GM21367 (cell line): ENCODE results near the gene DENND1A.
"Not testable (repeated sequence)": the region's sequence is repeated elsewhere in the genome, so short reads cannot be mapped to it uniquely, and the experiment has no call there.

Experiments used
- ATAC-seq: cut with Tn5 transposase; IDR thresholded peaks from one replicate; pipeline ENCODE4 v1.9.1; 2021; ENCODE audit not compliant: unreplicated experiment

DENND1A gene

DNA sequence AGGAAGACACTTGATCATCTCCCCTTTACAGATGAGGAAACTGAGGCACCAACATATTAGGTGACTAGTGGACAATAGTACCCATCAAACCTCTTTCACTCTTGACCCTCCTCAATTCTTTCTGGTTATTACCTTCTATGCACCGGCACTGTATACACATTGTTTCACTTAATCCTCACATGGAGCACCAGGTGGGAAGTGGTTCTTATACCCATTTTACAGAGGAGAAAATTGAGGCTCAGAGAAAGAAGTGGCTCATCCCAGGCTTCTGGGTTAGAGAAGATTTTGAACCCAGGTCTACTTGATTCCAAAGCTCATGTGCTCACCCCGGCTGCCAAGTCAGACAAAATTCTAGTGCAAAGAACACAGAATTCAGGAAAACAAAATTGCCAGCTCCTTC is 17.4 kb upstream of the DENND1A start:
- no peak for ATAC-seq

DNA sequence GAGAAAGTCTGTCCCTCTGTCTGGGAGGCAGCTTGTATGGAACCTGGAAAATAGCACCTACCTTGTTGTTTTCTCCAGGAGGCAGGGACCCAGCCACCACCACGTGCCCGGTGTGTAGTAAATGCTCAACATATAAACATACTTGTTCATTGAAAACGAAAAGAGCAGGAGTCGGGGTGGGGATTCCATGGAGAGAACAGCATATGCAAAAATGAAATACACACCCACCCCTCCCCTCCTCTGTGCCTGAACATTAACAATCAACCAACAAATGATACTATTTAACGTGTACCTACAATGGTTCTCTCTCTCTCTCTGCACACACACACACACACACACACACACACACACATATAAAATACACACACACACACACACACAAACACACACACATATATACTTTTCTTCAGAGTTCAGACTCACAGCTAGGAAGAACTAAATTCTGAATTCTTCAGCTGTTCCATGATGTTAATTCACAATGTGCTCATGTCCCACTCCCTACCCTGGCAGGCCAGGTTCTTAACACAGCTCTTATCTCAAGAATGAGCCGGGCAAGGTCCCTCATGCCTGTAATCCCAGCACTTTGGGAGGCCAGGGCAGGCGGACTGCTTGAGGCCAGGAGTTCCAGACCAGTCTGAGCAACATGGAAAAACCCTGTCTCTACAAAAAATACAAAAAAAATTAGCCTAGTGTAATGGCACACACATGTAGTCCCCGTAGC is 16.3 kb upstream of the DENND1A start:
- no peak for ATAC-seq

GRCh38 chr9:123945532-123945931 is 15.6 kb upstream of the DENND1A start:
- ATAC-seq: no peak

DNA sequence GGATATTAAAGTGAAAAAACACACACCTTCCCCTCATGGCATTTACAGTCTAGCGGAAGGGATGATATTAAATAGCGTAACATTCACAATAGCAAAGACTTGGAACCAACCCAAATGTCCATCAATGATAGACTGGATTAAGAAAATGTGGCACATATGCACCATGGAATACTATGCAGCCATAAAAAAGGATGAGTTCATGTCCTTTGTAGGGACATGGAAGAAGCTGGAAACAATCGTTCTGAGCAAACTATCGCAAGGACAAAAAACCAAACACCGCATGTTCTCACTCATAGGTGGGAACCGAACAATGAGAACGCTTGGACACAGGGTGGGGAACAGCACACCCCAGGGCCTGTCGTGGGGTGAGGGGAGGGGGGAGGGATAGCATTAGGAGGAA is 14.5 kb upstream of the DENND1A start:
- ATAC-seq: not testable (repeated sequence)

DNA sequence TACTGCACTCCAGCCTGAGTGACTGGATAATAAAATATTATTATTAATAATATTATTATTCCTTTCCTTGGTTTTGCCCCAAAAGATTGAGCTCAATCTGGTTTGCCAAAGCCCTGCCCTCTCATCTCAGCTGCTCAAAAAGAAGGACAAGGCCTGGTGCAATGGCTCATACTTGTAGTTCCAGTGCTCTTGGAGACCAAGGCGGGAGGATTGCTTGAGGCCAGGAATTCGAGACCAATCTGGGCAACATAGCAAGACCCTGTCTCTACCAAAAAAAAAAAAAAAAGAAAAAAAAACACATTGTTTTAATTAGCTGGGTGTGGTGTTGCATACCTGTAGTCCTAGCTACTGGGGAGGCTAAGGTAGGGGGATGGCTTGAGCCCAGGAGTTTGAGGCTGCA is 13.7 kb upstream of the DENND1A start:
- no peak for ATAC-seq

GRCh38 chr9:123942542-123942941 is 12.6 kb upstream of the DENND1A start:
- ATAC-seq: no peak

GRCh38 chr9:123941524-123942070 is 11.7 kb upstream of the DENND1A start:
- no peak for ATAC-seq

DNA sequence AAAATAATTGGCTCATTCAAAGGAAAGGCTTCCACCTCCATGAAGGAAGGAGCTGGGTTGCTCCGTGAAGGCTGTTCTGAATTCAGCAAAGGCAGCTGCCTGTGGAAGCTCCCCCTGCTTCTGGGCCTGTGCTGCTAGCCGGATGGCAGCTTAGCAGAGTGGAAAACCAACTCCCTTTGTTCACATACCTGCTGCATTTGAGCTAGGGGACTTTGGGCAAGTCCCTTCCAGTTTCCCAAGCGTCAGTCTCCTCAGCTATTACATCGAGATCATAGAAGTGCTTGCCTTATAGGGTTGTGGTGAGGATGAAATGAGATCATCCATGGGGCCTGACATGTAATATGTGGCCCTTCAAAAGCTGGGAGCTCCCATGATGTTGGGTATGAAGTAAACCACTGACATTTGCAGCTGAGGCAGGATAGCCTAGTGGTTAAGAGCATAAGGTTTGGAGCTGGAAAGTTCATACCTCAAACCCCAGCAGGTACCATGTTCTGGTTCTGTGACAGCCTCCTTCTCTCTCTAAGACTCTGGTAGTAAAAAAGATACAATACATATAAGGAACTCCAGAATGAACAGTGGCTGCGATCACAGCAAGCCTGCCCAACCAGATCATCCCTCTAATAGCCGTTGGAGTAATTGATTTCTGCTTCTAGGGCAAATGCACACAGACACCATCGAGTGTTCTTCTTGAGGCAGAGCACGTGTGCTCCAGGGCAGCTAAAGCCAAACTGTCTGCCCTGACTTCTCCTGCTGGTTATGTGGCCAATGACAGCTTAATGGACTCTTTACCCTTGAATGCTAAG is 11.0 kb upstream of the DENND1A start:
- no peak for ATAC-seq

DNA sequence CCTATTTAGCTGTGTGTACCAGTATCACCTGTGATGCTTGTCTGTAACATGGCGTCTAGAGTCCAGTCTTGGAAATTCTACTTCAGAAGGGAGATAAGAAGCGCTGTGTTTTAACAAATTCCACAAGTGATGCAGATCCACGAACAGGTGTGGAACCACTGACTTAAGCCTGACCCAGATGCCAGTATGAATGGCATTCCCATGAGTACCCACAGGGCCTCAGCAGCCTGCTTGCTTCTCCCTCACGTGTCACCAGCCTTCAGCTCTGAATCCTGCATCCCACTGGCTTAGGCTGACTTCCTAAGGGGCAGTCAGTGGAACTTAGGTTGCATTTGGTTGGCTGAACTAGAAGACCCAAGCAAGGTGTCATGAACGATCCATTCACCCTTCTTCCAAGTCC is 8.5 kb upstream of the DENND1A start:
- no peak for ATAC-seq

GRCh38 chr9:123936575-123936974 is 6.6 kb upstream of the DENND1A start:
- ATAC-seq: not testable (repeated sequence)

GRCh38 chr9:123933440-123934212 is 3.7 kb upstream of the DENND1A start:
- ATAC-seq: no peak

DNA sequence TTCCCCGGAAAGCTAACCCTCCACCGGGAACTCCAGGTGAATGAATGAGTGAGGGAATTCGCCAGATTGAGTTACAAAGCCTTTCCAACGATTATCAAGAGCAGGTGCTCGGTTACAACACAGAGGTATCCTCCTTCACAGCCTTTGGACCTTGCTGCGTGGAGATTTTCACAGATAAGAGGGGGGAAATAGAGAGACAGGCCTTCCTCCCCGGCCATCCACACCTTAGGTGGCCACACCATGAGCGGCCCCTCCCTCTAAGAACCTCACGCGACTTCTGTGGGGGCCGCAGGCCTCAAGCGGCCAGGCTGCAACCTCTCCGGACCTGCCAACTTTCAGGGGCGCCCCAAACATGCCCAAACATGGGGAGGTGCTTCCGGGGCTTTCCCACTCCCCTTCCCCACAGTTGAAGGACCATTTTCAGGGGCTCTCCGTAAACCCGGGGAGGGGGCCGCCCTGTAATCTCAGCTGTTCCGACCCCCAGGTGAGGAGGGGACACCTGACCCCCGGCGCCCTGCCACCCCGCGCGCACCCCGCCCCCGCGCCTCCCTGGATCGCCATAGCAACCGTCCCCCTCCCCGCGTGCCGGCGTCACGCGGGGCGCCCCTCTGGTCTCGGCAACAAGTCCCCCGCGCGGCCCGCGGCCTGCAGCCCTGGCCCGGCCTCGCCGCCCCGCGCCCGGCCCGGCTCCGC is 603 bp downstream of the DENND1A start:
- ATAC-seq: peak; percentile 22

DNA sequence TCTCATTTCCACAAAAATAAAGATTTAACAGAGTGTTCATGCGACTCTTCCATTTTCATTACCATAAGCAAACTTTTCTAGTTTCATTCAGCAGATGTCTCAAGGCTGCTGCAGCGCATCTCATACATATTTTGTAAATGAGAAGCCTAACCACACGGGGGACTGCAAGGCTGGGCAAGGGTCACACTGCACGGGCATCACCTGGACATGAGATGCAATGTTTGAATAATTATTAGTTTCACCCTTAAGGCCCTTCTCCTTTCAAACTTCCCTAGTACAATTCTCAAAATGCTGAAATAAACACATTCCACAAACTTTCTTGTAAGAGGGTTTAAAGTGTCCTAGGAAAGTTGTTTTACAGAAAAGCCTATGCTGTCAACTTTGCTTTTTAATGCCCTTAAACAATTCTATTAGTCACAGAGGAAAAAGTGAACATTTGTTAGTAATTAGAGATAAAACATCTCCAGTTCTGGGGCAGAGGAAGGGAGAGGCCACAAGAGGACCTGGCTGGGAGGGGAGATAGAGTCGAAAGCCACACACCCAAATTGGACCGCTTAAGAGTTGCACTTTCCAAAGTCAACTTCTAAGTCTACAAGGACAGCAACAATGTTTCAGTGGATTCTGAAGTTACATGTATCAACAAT is 1.3 kb downstream of the DENND1A start:
- ATAC-seq: no peak

GRCh38 chr9:123927625-123928532 is 2.0 kb downstream of the DENND1A start:
- ATAC-seq: no peak

GRCh38 chr9:123926941-123927340 is 3.0 kb downstream of the DENND1A start:
- no peak for ATAC-seq

- ATAC-seq: no peak
These were observed 4.1 kb downstream of the DENND1A start for GRCh38 chr9:123925819-123926218.

DNA sequence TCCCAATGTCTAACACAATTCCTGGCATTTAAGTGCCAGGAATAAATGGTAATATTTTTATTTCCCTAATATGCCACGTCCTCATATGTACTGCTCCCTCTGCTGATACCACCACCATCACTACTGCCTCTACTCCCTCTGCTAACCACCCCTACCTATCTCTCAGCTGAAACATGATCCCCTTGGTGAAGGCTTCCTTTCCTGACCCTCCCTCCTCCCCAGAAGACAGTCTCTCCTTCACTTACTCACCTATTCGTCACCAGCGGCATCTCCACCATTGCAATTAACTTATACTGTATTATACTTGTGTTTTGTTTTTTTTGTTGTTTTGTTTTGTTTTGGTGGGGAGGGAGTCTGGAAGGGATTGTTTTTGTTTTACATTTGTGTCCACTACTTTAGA is 4.8 kb downstream of the DENND1A start:
- no peak for ATAC-seq

DNA sequence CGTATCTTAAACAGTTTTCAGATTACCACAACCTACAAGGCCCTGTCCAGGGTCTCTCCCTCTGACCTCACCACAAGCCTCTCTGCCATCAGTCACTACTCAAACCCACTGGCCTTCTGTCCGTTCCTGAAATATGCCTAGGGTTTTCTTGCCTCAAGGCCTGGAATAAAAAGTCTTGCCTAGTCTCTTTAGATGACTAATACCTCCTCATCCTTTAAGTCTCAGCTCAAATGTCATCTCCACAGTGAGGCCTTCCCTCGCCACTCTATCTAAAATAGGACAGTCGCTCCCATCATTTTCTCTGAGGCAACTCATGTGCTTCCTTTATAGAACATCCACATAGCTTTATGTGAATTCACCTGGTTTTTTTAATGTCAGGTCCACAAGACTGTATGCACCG is 5.2 kb downstream of the DENND1A start:
- no peak for ATAC-seq

DNA sequence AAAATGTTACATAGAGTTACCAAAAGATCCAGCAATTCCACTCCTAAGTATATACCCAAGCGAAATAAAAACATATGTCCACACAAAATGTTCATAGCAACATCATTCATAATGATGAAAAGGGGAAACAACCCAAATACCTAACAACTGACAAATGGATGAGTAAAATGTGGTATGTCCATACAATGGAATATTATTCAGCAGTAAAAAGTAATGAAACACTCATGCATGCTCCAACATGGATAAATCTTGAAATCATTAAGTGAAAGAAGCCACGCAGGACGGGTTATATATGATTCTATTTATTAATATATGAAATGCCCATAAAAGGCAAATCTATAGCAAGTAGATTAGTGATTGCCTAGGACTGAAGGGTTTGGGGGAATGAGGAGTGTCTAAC is 6.0 kb downstream of the DENND1A start:
- ATAC-seq: no peak
